Activated CD4-positive, alpha-beta T cell treated with anti-CD3 and anti-CD28 coated beads, Interleukin-2, amount 50 U/mL, for 4 hours (primary cell): ENCODE measurements around the gene BBX.

Experiments
- DNase-seq, 2 experiments: peaks; one replicate each; pipeline ENCODE4 v3.0.0-alpha.2; 2020

Gene BBX

GRCh38 chr3:107756649-107757048 is 233.9 kb downstream of the BBX start:
- no peak for DNase-seq

- DNase-seq, result no peak
These were observed 234.4 kb downstream of the BBX start for GRCh38 chr3:107757140-107757539.

DNA sequence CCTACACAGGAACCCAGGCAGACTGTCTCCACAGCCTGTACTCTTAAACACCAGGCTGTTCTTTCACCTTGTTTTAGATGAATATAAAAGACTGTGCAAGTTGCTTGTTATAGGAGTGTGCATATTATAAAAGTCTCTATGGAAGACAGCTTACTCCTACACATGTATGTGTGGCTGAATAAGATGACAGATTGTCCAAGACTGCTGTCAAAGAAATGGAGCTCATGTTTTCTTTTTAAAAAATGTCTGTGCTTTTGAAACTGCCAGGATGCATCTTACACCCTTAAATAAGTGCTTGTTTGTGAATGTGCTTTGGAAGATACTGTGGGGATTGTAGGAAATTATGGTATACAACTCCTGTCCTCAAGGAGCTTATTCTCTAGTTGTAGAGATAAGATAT is 237.4 kb downstream of the BBX start:
- DNase-seq, result no peak

GRCh38 chr3:107761391-107761790 is 238.6 kb downstream of the BBX start:
- no peak for DNase-seq

- no peak for DNase-seq
These were observed 242.8 kb downstream of the BBX start for GRCh38 chr3:107765524-107765923.

- DNase-seq, result no peak
These were observed 245.3 kb downstream of the BBX start for GRCh38 chr3:107767897-107768605.

DNA sequence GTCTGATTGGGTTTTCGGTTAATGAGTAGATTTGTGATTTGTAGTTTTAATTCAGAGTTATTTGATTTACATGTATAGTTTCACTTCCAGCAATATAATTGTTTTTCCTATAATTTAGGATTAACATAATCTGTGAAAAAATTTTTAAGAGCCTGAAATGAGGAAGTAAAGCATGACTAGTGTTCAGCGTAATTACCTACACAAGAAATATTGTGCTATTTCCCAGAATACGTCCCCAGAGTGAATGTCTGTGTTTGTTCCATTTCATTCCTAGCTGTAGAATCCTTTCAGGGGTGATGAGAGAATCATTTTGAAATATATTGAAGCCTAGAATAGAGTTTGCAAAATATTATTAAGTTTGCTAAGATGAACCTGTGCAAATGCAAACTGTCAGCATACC is 247.1 kb downstream of the BBX start:
- no peak for DNase-seq

- DNase-seq, result no peak
These were observed 249.3 kb downstream of the BBX start for GRCh38 chr3:107772016-107772415.

DNA sequence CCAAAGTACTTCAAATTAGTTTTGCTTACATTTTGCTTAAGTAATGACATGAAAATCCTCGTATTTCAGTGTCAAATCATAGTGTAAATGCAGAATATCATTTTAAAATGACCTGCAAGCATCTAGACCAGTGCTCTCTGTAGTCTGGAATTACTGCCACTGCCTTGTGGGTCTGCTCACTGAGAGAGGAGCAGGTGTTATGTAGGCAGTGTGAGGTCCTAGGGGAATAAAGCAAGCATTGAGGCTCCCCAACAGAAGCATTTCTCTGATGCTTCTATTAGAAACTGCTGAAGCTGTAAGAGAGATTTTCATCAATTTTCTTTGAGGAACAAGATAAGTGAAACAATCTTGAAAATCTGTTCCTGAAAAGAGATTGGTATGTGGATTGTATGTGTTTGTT is 253.2 kb downstream of the BBX start:
- no peak for DNase-seq

- DNase-seq, result no peak
These were observed 258.5 kb downstream of the BBX start for GRCh38 chr3:107781253-107781652.

DNA sequence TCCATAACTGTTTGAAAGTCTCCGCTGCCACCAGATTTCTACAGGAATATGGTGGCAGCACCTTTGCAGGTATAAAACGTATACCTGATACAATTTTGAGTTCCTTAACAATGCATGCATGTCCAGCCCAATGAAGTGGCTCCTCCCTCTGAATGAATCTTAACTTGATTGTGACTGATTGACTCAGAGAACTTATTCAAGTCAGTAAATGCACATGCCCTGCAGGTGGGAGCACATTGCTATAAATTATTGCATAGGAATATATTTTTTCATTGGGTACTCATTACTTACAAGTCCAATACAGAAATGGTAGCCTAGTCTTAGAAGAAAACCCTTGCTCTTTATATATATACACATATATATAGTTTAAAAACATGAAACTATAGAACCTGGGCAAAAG is 259.3 kb downstream of the BBX start:
- DNase-seq, result no peak

DNA sequence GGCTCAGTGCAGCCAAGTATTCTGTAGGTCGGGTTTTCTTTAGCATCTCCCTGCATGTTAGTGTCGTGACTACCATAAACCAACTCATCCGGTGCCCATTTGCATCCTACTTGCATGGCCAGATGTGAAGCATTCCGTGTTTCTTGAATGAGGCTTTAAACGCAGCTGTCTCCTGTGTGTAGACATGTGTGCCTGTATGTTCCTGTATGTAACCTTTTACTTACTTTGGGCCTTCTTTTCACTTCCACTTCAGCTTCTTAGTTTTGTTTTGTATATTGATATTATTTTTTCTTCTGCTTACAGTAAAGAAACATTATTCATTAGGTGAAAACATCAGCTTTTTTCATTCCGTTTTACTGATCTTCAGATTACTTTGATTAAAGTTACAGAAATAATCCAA is 267.9 kb downstream of the BBX start:
- no peak for DNase-seq

DNA sequence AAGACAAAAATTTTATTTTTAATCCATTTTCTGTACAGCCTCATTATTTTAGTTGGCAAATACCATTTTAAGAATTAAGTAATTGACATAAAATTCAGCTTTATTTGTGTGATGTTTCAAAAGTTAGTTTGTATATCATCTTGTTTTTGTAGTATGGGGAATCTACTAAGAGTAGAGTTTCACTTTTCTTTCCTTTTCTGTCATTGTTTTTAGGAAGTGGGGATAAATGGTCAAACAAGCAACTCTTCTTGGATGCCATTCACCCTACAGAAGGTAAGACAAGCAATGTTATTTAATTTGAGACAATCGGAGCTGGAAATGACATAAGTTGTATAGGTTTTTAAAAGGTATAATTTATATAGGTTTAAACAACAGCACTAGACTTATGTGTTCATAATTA is 268.3 kb downstream of the BBX start:
- no peak for DNase-seq

GRCh38 chr3:107791450-107791849 is 268.7 kb downstream of the BBX start:
- DNase-seq, result no peak

GRCh38 chr3:107794664-107795443 is 272.1 kb downstream of the BBX start:
- no peak for DNase-seq

- no peak for DNase-seq
These were observed 272.8 kb downstream of the BBX start for GRCh38 chr3:107795514-107796094.

GRCh38 chr3:107796791-107797190 is 274.0 kb downstream of the BBX start:
- no peak for DNase-seq

- DNase-seq, result no peak
These were observed 274.8 kb downstream of the BBX start for GRCh38 chr3:107797586-107797985.

GRCh38 chr3:107798381-107798780 is 275.6 kb downstream of the BBX start:
- DNase-seq, result no peak

DNA sequence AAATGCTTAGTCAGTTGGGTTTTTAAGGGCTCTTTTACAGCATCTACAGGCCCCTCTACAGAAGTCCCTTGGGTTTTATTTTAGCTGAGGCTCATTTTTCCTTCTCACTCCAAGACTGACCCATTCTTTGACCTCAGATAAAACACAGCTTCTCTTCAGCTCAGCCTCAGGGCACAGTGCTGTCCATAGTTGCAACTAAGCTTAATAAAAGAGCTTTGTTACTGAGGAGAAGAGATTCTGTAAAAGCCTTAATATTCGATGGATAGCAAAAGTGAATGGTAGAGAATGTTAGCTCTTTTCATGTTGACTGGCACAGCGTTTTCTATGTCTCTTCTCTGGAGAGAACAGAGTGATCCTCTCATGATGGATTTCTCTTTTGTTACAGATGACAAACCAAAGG is 277.9 kb downstream of the BBX start:
- no peak for DNase-seq

GRCh38 chr3:107803170-107803569 is 280.4 kb downstream of the BBX start:
- no peak for DNase-seq

DNA sequence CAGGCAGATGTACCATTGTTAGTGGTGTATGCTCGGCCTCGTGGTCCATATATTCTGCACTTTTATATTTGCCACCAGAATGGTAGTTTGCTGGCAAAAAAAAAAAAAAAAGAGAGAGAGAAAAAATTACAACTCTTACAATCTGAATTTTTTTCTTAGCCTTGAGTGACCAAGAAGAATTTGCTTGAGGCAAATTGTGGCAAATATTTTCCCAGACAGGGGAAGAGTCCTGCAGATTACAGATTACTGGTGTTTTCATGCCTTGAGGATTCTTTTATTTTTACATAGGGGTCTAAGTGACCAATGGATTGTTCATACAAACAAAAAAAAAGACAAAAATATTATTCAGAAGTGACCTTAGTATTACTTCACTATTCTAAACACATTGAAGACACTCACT is 283.3 kb downstream of the BBX start:
- DNase-seq, result no peak

- no peak for DNase-seq
These were observed 283.8 kb downstream of the BBX start for GRCh38 chr3:107806536-107806935.
